ENCODE results near the gene SSX2IP.

- TF ChIP-seq EZH2 (IDR thresholded peaks at IDR 0.05; ENCODE audit: borderline replicate concordance) (no peak), CTCF (IDR thresholded peaks at IDR 0.05; ENCODE audit: poor library complexity) (no peak), EZH2phosphoT487 (IDR thresholded peaks at IDR 0.05; ENCODE audit: low read depth, severe bottlenecking, unreplicated experiment) (no peak)
These were observed 20.4 kb downstream of the SSX2IP start for GRCh38 chr1:84669831-84670230.

Measured in hepatocyte (in vitro differentiated cells).